T-helper 2 cell (primary cell): ENCODE measurements around the gene DENND4C.

ENCODE experiments used
- DNase-seq, 5 experiments: peaks; one replicate each; pipeline versions ENCODE4 v3.0.0 to v3.0.0-alpha.2; 2012 to 2022

Gene DENND4C

GRCh38 chr9:19416143-19416542, 185.7 kb downstream of the DENND4C start:
- DNase-seq, result no peak

GRCh38 chr9:19420877-19421276, 190.4 kb downstream of the DENND4C start:
- no peak for DNase-seq
